Hypothalamus (tissue), 51 donors: ENCODE measurements around the gene EVA1C.
"Not testable (repeated sequence)": the region's sequence is repeated elsewhere in the genome, so short reads cannot be mapped to it uniquely, and the experiment has no call there.

ENCODE experiments used
- DNase-seq, 51 donors: peaks; one replicate each; lab custom pipeline; 2025; lab: John Stamatoyannopoulos, UW

Gene EVA1C

GRCh38 chr21:32423320-32424190 lies 11.0 kb downstream of the EVA1C start:
- peak in 2 of 51 donors; percentile 10 to 24 for DNase-seq

- DNase-seq, result no peak
Measured at GRCh38 chr21:32424191-32424535, 11.7 kb downstream of the EVA1C start.

- no peak for DNase-seq
Measured at GRCh38 chr21:32424674-32425073, 12.2 kb downstream of the EVA1C start.

GRCh38 chr21:32425628-32426027 lies 13.1 kb downstream of the EVA1C start:
- DNase-seq, result peak in 1 of 51 donors; percentile 4

GRCh38 chr21:32426066-32426465 lies 13.6 kb downstream of the EVA1C start:
- DNase-seq, result no peak

GRCh38 chr21:32426592-32427051 lies 14.1 kb downstream of the EVA1C start:
- DNase-seq, result peak in 18 of 51 donors; percentile 7 to 82 (median 32)

- DNase-seq, result no peak
Measured at GRCh38 chr21:32427958-32428623, 15.6 kb downstream of the EVA1C start.

- DNase-seq, result not testable (repeated sequence)
Measured at GRCh38 chr21:32432982-32433660, 20.6 kb downstream of the EVA1C start.

GRCh38 chr21:32437729-32438128 lies 25.2 kb downstream of the EVA1C start:
- no peak for DNase-seq

GRCh38 chr21:32442566-32443318 lies 30.2 kb downstream of the EVA1C start:
- DNase-seq, result no peak

- DNase-seq, result no peak
Measured at GRCh38 chr21:32445101-32445500, 32.6 kb downstream of the EVA1C start.

GRCh38 chr21:32446440-32446839 lies 33.9 kb downstream of the EVA1C start:
- DNase-seq, result not testable (repeated sequence)

- DNase-seq, result no peak
Measured at GRCh38 chr21:32447224-32447623, 34.7 kb downstream of the EVA1C start.

GRCh38 chr21:32448803-32449594 lies 36.5 kb downstream of the EVA1C start:
- no peak for DNase-seq

- peak in 3 of 51 donors; percentile 6 to 21 (median 18) for DNase-seq
Measured at GRCh38 chr21:32450881-32451701, 38.6 kb downstream of the EVA1C start.

GRCh38 chr21:32452191-32452590 lies 39.7 kb downstream of the EVA1C start:
- not testable (repeated sequence) for DNase-seq

- DNase-seq, result no peak
Measured at GRCh38 chr21:32452641-32453040, 40.1 kb downstream of the EVA1C start.

- DNase-seq, result no peak
Measured at GRCh38 chr21:32455548-32455947, 43.0 kb downstream of the EVA1C start.

- no peak for DNase-seq
Measured at GRCh38 chr21:32456497-32456918, 44.0 kb downstream of the EVA1C start.
